GM10248 (cell line): Measurements from ENCODE around the gene AXL.
"Not testable (repeated sequence)": the region's sequence is repeated elsewhere in the genome, so short reads cannot be mapped to it uniquely, and the experiment has no call there.

ENCODE experiments used
- CTCF ChIA-PET: fragments of 300-600 bp; sonication (Branson Sonifier 250); formaldehyde crosslinking; extraction: SDS; loops from one replicate; lab custom pipeline; 2021; ENCODE audit warnings: antibody characterized with exemption; lab: Yijun Ruan, JAX
- POLR2A ChIA-PET: fragments of 350-650 bp; sonication (Branson Sonifier 250); formaldehyde crosslinking; extraction: SDS; loops from one replicate; lab custom pipeline; 2020; ENCODE audit warnings: antibody characterized with exemption; lab: Yijun Ruan, JAX
- DNase-seq: peaks from one replicate; pipeline ENCODE4 v3.0.0; 2012; ENCODE audit errors: extremely low spot score
- CTCF ChIP-seq: IDR thresholded peaks from 2 replicates; pipeline ENCODE4 v1.5.1; 2012; ENCODE audit warnings: mild to moderate bottlenecking, low read depth; ENCODE audit errors: extremely low read depth, missing control alignments, control extremely low read depth

The AXL gene

DNA sequence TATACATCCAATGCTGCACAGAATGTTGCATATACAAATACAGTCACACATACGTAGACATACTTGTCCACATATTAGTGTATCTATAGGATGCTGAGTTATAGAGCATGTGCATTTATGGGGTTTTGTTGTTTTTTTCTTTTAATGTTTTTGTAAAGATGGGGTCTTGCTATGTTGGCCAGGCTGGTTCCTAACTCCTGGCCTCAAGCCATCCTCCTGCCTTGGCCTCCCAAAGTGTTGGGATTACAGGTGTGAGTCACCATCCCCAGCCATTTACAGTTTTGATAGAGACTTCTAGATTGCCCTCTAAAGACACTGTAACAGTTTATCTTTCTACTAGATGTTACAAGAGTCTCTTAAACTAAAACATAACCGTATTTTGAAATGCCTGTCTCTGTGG lies 59.5 kb downstream of the AXL start:
- ChIA-PET POLR2A (interaction anchor here (0.5 to 0.7 kb wide), 2 partner anchors 9 to 101 kb away, joined by 3 read pairs; no protein-coding TSS in a partner anchor), CTCF (interaction anchor here (1.2 kb wide), 1 partner anchor 13 kb away, joined by 4 read pairs; no protein-coding TSS in a partner anchor)
- no peak for TF ChIP-seq CTCF
- DNase-seq = no peak

- TF ChIP-seq CTCF = no peak
- ChIA-PET CTCF (interaction anchor here (1.4 kb wide), 1 partner anchor 12 kb away, joined by 3 read pairs; no protein-coding TSS in a partner anchor), POLR2A (interaction anchor here (0.7 kb wide), 1 partner anchor 25 kb away, joined by 3 read pairs; no protein-coding TSS in a partner anchor)
- no peak for DNase-seq
Measured at GRCh38 chr19:41288673-41289530, 69.9 kb downstream of the AXL start.

DNA sequence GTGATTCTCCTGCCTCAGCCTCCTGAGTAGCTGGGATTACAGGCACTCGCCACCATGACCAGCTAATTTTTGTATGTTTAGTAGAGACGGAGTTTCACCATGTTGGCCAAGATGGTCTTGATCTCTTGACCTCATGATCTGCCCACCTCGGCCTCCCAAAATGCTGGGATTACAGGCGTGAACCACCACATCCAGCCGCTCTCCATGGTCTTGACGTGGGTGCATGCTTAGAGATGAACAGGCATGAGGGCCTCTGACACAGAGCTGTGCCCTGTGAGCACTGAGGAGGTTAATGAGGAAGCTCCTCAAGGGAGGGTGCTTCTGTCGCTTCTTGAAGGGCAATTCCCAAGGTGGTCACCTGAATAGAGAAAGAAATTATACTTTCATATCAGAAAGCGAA lies 70.8 kb downstream of the AXL start:
- DNase-seq = not testable (repeated sequence)
- POLR2A ChIA-PET = interaction anchor here (0.6 to 0.7 kb wide), 2 partner anchors 38 to 511 kb away, joined by 3 to 14 read pairs; no protein-coding TSS in a partner anchor
- CTCF ChIA-PET = interaction anchor here (1.0 to 11.5 kb wide), 3 partner anchors 11 to 24 kb away, joined by 3 to 124 read pairs (median 3); partner anchors contain the start of gene CCDC97

- ChIA-PET POLR2A (interaction anchor here (0.9 kb wide), 1 partner anchor 27 kb away, joined by 3 read pairs; no protein-coding TSS in a partner anchor), CTCF (interaction anchor here (1.7 to 11.5 kb wide), 2 partner anchors 15 to 53 kb away, joined by 3 to 124 read pairs; partner anchors contain the start of gene CCDC97)
Measured at GRCh38 chr19:41294393-41294792, 75.4 kb downstream of the AXL start.

DNA sequence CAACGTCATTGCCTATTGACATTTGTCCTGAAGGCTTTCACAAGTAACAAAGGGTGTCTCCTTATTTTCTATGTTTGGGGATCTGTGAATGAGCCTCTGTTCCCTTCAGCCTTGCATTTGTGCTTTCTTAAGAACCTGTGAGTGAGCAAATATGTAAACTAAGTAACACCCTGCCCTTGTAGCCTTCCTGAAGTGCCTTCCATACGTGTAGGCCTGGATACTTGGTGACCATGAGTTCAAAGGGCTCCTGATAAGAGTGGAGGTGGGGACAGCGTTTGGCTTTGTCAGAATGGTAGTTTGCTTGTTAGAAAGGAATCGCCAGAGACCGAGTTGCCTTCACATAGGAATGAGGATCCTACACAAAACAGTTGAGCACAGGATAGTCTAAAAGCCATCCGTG lies 76.5 kb downstream of the AXL start:
- CTCF ChIA-PET = interaction anchor here (0.7 to 11.5 kb wide), 4 partner anchors 10 to 33 kb away, joined by 3 to 124 read pairs (median 4); partner anchors contain the start of gene CCDC97
- POLR2A ChIA-PET = interaction anchor here (1.0 kb wide), 1 partner anchor 10 kb away, joined by 3 read pairs; no protein-coding TSS in a partner anchor
- no peak for TF ChIP-seq CTCF
- DNase-seq = no peak

More at GRCh38 chr19:41294393-41294792, 75.4 kb downstream of the AXL start:
- no peak for DNase-seq
- no peak for TF ChIP-seq CTCF

DNA sequence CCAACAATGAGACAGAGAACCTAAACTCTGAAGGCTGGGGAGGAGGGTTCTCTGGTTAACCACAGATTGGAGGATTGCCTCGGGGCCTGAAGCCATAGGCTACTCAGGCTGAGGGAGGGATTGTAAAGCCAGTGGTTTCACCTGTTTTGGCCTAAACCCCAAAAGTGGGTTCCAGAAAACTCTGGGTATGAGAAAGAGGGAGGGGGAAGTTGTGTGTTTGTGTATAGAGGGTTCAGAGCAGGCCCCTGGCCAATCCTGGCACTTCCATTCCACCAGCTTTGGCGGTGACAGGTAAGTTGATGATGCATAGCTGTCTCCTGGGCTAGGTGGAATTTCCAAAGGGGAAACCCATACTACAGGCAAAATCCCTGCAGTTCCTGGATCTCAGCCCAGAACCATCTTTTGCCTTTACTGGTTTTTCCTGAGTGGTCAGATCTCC lies 77.4 kb downstream of the AXL start:
- DNase-seq = no peak
- POLR2A ChIA-PET = interaction anchor here (1.0 to 2.2 kb wide), 2 partner anchors 9 to 32 kb away, joined by 3 to 9 read pairs; partner anchors contain the start of gene HNRNPUL1
- CTCF ChIA-PET = interaction anchor here (1.0 to 11.5 kb wide), 4 partner anchors 9 to 93 kb away, joined by 3 to 124 read pairs (median 7); partner anchors contain the start of gene CCDC97
- no peak for TF ChIP-seq CTCF
